Measurements from ENCODE around the gene EFNA2. TPM values are rescaled to one million over a fixed set of nuclear protein-coding genes. Genes with fewer than 3 reads are reported as not detected.
"Not testable (repeated sequence)": the region's sequence is repeated elsewhere in the genome, so short reads cannot be mapped to it uniquely, and the experiment has no call there.

EFNA2 gene
- total and polyA plus RNA-seq, 5 donors from 2014 or later: not detected

DNA sequence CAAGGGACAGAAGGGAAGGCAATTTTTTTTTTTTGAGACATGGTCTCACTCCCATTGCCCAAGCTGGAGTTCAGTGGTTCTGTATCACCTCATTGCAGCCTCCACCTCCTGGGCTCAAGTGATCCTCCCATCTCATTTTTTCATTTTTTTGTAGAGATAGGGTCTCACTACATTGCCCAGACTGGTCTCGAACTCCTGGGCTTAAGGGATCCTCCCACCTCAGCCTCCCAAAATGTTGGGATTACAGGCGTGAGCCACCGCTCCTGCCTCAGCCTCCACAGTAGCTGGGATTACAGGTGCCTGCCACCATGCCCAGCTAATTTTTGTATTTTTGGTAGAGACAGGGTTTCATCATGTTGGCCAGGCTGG, 34.6 kb downstream of the EFNA2 start:
- not testable (repeated sequence) for H3K27me3 ChIP-seq (ENCODE audit: control insufficient read depth, insufficient read depth, low read length); DNase-seq; H3K4me3 ChIP-seq (ENCODE audit: low read depth, low read length); H3K36me3 ChIP-seq (ENCODE audit: control insufficient read depth, insufficient read depth, low read length); ATAC-seq (ENCODE audit: low read depth in 2 of 2); H3K36me3 Mint-ChIP-seq; H3K4me3 Mint-ChIP-seq; H3K9me3 Mint-ChIP-seq; H3K4me1 Mint-ChIP-seq; H3K27ac Mint-ChIP-seq; H3K9me3 ChIP-seq (ENCODE audit: control insufficient read depth in 2 of 2, low read length in 2 of 2); H3K27ac ChIP-seq (ENCODE audit: insufficient read depth, low read length, poor library complexity, severe bottlenecking)
- H3K4me1 ChIP-seq (ENCODE audit: control insufficient read depth, insufficient read depth, low read length, poor library complexity, severe bottlenecking): peaks cover 13% of the 10 kb centered on the region
- peaks cover 49% of the 10 kb centered on the region for H3K27me3 Mint-ChIP-seq

DNA sequence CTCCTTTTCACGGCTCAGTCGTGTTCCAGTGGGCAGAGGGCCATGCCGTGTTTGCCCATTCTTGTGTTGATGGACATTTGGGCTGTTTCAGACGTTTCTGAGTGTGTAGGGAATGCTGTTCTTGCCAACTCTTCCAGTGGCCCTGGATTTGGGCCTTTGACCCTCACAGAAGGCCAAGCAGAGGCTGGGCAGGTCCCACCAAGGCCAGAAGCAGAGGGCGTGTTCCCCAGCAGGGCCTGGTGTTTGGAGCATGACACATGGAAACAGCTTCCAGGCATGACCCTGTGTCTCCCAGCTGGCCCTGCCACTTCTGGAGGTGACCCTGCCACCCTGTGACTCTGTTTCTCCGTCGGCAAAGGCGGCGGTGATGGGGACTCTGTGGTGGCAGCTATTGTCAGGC, 35.9 kb downstream of the EFNA2 start:
- DNase-seq (no peak), ATAC-seq (ENCODE audit: low read depth in 2 of 2) (no peak)
- no peaks in the 10 kb centered on the region for H3K36me3 ChIP-seq (ENCODE audit: control insufficient read depth, insufficient read depth, low read length)
- H3K4me3 ChIP-seq (ENCODE audit: low read depth, low read length): no peak overlapping the region
- peaks cover 7% of the 10 kb centered on the region for H3K4me1 ChIP-seq (ENCODE audit: control insufficient read depth, insufficient read depth, low read length, poor library complexity, severe bottlenecking)
- Mint-ChIP-seq H3K4me3 (no peak overlapping the region), H3K4me1 (peaks cover 0 to 2% (median 0%) of the 10 kb centered on the region in 4 donors), H3K9me3 (peaks cover 0 to 2% (median 0%) of the 10 kb centered on the region in 7 donors), H3K27me3 (peaks cover 49% of the 10 kb centered on the region), H3K36me3 (no peaks in the 10 kb centered on the region), H3K27ac (no peak overlapping the region)
- H3K27ac ChIP-seq (ENCODE audit: insufficient read depth, low read length, poor library complexity, severe bottlenecking): no peak overlapping the region
- H3K27me3 ChIP-seq (ENCODE audit: control insufficient read depth, insufficient read depth, low read length): no peaks in the 10 kb centered on the region
- no peaks in the 10 kb centered on the region for H3K9me3 ChIP-seq (ENCODE audit: control insufficient read depth in 2 of 2, low read length in 2 of 2)

- peaks cover 0 to 2% (median 0%) of the 10 kb centered on the region in 7 donors for H3K9me3 Mint-ChIP-seq
- H3K4me3 ChIP-seq (ENCODE audit: low read depth, low read length): no peak overlapping the region
- H3K9me3 ChIP-seq (ENCODE audit: control insufficient read depth in 2 of 2, low read length in 2 of 2): no peaks in the 10 kb centered on the region
- H3K36me3 ChIP-seq (ENCODE audit: control insufficient read depth, insufficient read depth, low read length): no peaks in the 10 kb centered on the region
- H3K27me3 Mint-ChIP-seq: peaks cover 47% of the 10 kb centered on the region
- ATAC-seq (ENCODE audit: low read depth in 2 of 2) (no peak), DNase-seq (no peak)
- peaks cover 0 to 2% (median 0%) of the 10 kb centered on the region in 4 donors for H3K4me1 Mint-ChIP-seq
- H3K27ac ChIP-seq (ENCODE audit: insufficient read depth, low read length, poor library complexity, severe bottlenecking): no peak overlapping the region
- H3K4me1 ChIP-seq (ENCODE audit: control insufficient read depth, insufficient read depth, low read length, poor library complexity, severe bottlenecking): peaks cover 7% of the 10 kb centered on the region
- peak overlapping the region in 1 of 3 donors; percentile 18 for H3K27ac Mint-ChIP-seq
- H3K27me3 ChIP-seq (ENCODE audit: control insufficient read depth, insufficient read depth, low read length): no peaks in the 10 kb centered on the region
- H3K36me3 Mint-ChIP-seq: no peaks in the 10 kb centered on the region
- H3K4me3 Mint-ChIP-seq: no peak overlapping the region
Observed at GRCh38 chr19:1322198-1322981, 36.7 kb downstream of the EFNA2 start.

- peaks cover 0 to 2% (median 0%) of the 10 kb centered on the region in 4 donors for H3K4me1 Mint-ChIP-seq
- no peaks in the 10 kb centered on the region for H3K36me3 Mint-ChIP-seq
- Histone ChIP-seq H3K36me3 (ENCODE audit: control insufficient read depth, insufficient read depth, low read length) (no peaks in the 10 kb centered on the region), H3K9me3 (ENCODE audit: control insufficient read depth in 2 of 2, low read length in 2 of 2) (no peaks in the 10 kb centered on the region), H3K4me1 (ENCODE audit: control insufficient read depth, insufficient read depth, low read length, poor library complexity, severe bottlenecking) (peaks cover 7% of the 10 kb centered on the region), H3K27ac (ENCODE audit: insufficient read depth, low read length, poor library complexity, severe bottlenecking) (no peak overlapping the region), H3K27me3 (ENCODE audit: control insufficient read depth, insufficient read depth, low read length) (no peaks in the 10 kb centered on the region), H3K4me3 (ENCODE audit: low read depth, low read length) (no peak overlapping the region)
- peaks cover 38% of the 10 kb centered on the region for H3K27me3 Mint-ChIP-seq
- DNase-seq: no peak
- H3K9me3 Mint-ChIP-seq: no peaks in the 10 kb centered on the region
- ATAC-seq (ENCODE audit: low read depth in 2 of 2): no peak
- H3K4me3 Mint-ChIP-seq: no peak overlapping the region
- no peak overlapping the region for H3K27ac Mint-ChIP-seq
Observed at GRCh38 chr19:1324249-1324805, 38.7 kb downstream of the EFNA2 start.

- no peak for DNase-seq
- peaks cover 34% of the 10 kb centered on the region for H3K27me3 Mint-ChIP-seq
- H3K4me3 ChIP-seq (ENCODE audit: low read depth, low read length): no peak overlapping the region
Observed at GRCh38 chr19:1324806-1325567, 39.3 kb downstream of the EFNA2 start.

DNA sequence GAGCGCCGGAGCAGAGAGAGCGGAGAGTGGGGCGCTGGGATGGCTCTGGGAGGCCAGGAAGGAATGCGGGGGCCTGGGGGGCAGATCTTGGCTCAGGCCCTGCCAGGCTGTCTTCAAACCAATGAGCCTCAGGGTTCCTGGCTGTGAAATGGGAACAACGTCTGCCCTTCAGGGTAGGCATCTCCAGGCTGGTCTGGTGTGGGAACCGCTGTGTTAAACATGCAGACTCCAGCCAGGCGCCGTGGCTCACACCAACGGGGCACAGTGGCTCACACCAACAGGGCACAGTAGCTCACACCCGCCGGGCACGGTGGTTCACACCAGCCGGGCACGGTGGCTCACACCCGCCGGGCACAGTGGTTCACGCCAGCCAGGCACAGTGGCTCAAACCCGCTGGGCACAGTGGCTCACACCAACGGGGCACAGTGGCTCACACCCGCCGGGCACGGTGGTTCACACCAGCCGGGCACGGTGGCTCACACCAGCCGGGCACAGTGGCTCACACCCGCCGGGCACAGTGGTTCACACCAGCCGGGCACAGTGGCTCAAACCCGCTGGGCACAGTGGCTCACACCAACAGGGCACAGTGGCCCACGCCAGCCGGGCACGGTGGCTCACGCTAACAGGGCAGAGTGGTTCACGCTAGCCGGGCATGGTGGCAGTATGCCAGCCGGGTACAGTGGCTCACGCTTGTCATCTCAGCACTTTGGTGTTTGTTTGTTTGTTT, 40.1 kb downstream of the EFNA2 start:
- Histone ChIP-seq H3K27me3 (ENCODE audit: control insufficient read depth, insufficient read depth, low read length) (no peaks in the 10 kb centered on the region), H3K36me3 (ENCODE audit: control insufficient read depth, insufficient read depth, low read length) (no peaks in the 10 kb centered on the region), H3K9me3 (ENCODE audit: control insufficient read depth in 2 of 2, low read length in 2 of 2) (no peaks in the 10 kb centered on the region), H3K27ac (ENCODE audit: insufficient read depth, low read length, poor library complexity, severe bottlenecking) (no peak overlapping the region), H3K4me3 (ENCODE audit: low read depth, low read length) (no peak overlapping the region), H3K4me1 (ENCODE audit: control insufficient read depth, insufficient read depth, low read length, poor library complexity, severe bottlenecking) (peaks cover 7% of the 10 kb centered on the region)
- Mint-ChIP-seq H3K9me3 (no peaks in the 10 kb centered on the region), H3K4me3 (no peak overlapping the region), H3K36me3 (no peaks in the 10 kb centered on the region), H3K4me1 (peaks cover 0 to 2% (median 0%) of the 10 kb centered on the region in 4 donors), H3K27me3 (peaks cover 27% of the 10 kb centered on the region), H3K27ac (no peak overlapping the region)
- ATAC-seq (ENCODE audit: low read depth in 2 of 2): no peak
- DNase-seq: no peak

More at GRCh38 chr19:1324806-1325567, 39.3 kb downstream of the EFNA2 start:
- ATAC-seq (ENCODE audit: low read depth in 2 of 2): peak in 1 of 2 donors; percentile 8
- H3K4me1 Mint-ChIP-seq: peaks cover 0 to 2% (median 0%) of the 10 kb centered on the region in 4 donors
- H3K9me3 Mint-ChIP-seq: no peaks in the 10 kb centered on the region
- H3K36me3 Mint-ChIP-seq: no peaks in the 10 kb centered on the region
- Histone ChIP-seq H3K4me1 (ENCODE audit: control insufficient read depth, insufficient read depth, low read length, poor library complexity, severe bottlenecking) (peaks cover 7% of the 10 kb centered on the region), H3K9me3 (ENCODE audit: control insufficient read depth in 2 of 2, low read length in 2 of 2) (no peaks in the 10 kb centered on the region), H3K36me3 (ENCODE audit: control insufficient read depth, insufficient read depth, low read length) (no peaks in the 10 kb centered on the region), H3K27ac (ENCODE audit: insufficient read depth, low read length, poor library complexity, severe bottlenecking) (no peak overlapping the region), H3K27me3 (ENCODE audit: control insufficient read depth, insufficient read depth, low read length) (no peaks in the 10 kb centered on the region)
- H3K4me3 Mint-ChIP-seq: no peak overlapping the region
- H3K27ac Mint-ChIP-seq: no peak overlapping the region

- no peaks in the 10 kb centered on the region for H3K9me3 ChIP-seq (ENCODE audit: control insufficient read depth in 2 of 2, low read length in 2 of 2)
- peaks cover 0 to 2% (median 0%) of the 10 kb centered on the region in 4 donors for H3K4me1 Mint-ChIP-seq
- DNase-seq (no peak), ATAC-seq (ENCODE audit: low read depth in 2 of 2) (no peak)
- H3K4me3 Mint-ChIP-seq: no peak overlapping the region
- no peak overlapping the region for H3K4me3 ChIP-seq (ENCODE audit: low read depth, low read length)
- no peaks in the 10 kb centered on the region for H3K27me3 ChIP-seq (ENCODE audit: control insufficient read depth, insufficient read depth, low read length)
- no peak overlapping the region for H3K27ac Mint-ChIP-seq
- no peaks in the 10 kb centered on the region for H3K36me3 ChIP-seq (ENCODE audit: control insufficient read depth, insufficient read depth, low read length)
- H3K9me3 Mint-ChIP-seq: no peaks in the 10 kb centered on the region
- no peak overlapping the region for H3K27ac ChIP-seq (ENCODE audit: insufficient read depth, low read length, poor library complexity, severe bottlenecking)
- H3K27me3 Mint-ChIP-seq: peaks cover 26% of the 10 kb centered on the region
- H3K36me3 Mint-ChIP-seq: no peaks in the 10 kb centered on the region
- peaks cover 7% of the 10 kb centered on the region for H3K4me1 ChIP-seq (ENCODE audit: control insufficient read depth, insufficient read depth, low read length, poor library complexity, severe bottlenecking)
Observed at GRCh38 chr19:1327125-1327524, 41.5 kb downstream of the EFNA2 start.
